Gastrocnemius medialis (tissue), 4 donors: Measurements from ENCODE around the gene NODAL.

Experiments used
- POLR2A ChIP-seq, 2 donors: fragments of 450-650 bp; IDR thresholded peaks; one replicate each; pipeline ENCODE4 v1.6.1; 2017; ENCODE audit warnings: antibody characterized with exemption in 2 of 2, mild to moderate bottlenecking in 2 of 2, moderate library complexity in 2 of 2
- TF ChIP-seq, protein P1 (sequence below), 5 experiments: fragments of 450-650 bp in 3 of 5; fragments of 200-600 bp in 2 of 5; sonication (generic) in 2 of 5; IDR thresholded peaks in 4 of 5; conservative IDR thresholded peaks in 1 of 5; 1 replicate in 4 of 5; 2 replicates in 1 of 5; pipeline ENCODE4 v1.5.1; 2016 to 2019; ENCODE audit warnings: antibody characterized with exemption in 5 of 5, mild to moderate bottlenecking in 3 of 5, moderate library complexity in 3 of 5

DNA sequence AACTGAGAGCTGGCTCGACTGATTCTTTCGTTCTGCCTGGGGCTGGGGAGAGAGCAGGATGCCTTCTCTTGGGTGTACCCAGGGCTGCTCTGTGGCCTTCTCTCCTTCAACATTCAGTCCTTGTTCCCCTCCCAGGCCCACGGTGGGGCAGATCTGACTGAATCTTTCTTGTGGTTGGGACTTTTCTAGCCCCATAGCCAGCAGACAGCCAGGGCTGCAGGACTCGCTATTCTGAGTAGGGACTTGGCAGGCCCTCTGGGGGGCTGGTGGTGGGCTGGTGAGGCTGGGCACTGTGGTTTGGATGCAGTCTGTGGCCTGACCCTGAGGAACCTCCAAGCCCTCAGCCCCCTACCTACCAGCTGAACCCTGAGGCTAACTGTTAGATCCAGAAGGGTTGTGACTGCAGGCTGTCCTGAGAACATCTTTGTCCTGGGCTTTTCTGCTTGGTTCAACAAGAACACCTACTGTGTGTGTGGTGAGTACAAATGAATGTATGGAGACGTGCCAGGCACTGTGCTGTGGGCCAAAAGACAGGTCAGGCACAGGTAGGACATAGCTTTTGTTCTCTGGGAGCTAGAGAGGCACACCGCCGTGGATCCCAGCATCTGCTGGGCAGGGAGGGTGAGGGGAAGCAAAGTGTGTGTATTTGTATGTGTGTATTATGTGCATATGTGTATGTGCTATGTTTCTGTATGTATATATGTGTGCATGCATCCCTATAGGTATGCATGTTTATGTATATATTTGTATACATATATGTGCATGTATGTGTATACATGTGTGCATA, 35.0 kb upstream of the NODAL start:
- no peak for TF ChIP-seq POLR2A (IDR thresholded peaks at IDR 0.05)
- TF ChIP-seq, protein P1, sequence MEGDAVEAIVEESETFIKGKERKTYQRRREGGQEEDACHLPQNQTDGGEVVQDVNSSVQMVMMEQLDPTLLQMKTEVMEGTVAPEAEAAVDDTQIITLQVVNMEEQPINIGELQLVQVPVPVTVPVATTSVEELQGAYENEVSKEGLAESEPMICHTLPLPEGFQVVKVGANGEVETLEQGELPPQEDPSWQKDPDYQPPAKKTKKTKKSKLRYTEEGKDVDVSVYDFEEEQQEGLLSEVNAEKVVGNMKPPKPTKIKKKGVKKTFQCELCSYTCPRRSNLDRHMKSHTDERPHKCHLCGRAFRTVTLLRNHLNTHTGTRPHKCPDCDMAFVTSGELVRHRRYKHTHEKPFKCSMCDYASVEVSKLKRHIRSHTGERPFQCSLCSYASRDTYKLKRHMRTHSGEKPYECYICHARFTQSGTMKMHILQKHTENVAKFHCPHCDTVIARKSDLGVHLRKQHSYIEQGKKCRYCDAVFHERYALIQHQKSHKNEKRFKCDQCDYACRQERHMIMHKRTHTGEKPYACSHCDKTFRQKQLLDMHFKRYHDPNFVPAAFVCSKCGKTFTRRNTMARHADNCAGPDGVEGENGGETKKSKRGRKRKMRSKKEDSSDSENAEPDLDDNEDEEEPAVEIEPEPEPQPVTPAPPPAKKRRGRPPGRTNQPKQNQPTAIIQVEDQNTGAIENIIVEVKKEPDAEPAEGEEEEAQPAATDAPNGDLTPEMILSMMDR (IDR thresholded peaks at IDR 0.05 in 4 of 5, conservative IDR thresholded peaks at IDR 0.05 in 1 of 5) = no peak
